ENCODE results near the gene IPO4. TPM values are rescaled to one million over a fixed set of nuclear protein-coding genes. Genes with fewer than 3 reads are reported as not detected.
A peak's percentile ranks its signal among the peaks of the same experiment; 100 is the strongest.

The IPO4 gene
- total and polyA plus RNA-seq, 2 of the 13 experiments (the other 11 are each of a cell fraction or from before 2014, with no cell fraction given), result 39.0 to 179 TPM

GRCh38 chr14:24150061-24150460 lies 38.6 kb downstream of the IPO4 start:
- intact Hi-C loops (cut with micrococcal nuclease; ENCODE audit: unreplicated experiment) (no loop called here), in situ Hi-C loops (cut with HindIII; ENCODE audit: extremely low pct_ligation_motif_present, low pct_unique_long_range_greater_than_20kb) (no loop called here)
- Histone ChIP-seq H3K27ac (ENCODE audit: extremely low read length, insufficient read depth, low read length) (no peak overlapping the region), H3K4me2 (ENCODE audit: low read depth, low read length) (no peak overlapping the region), H4K20me1 (ENCODE audit: insufficient read depth, low read length) (peaks cover 7% of the 10 kb centered on the region), H3K27me3 (ENCODE audit: control insufficient read depth in 1 of 2, insufficient read depth in 2 of 2, low read length in 2 of 2) (peaks cover 0 to 3% of the 10 kb centered on the region in 2 experiments; a peak in 1 of 5 replicates), H3K79me2 (ENCODE audit: insufficient read depth, low read length) (peaks cover 34% of the 10 kb centered on the region), H3K4me1 (ENCODE audit: insufficient read depth, low read length) (peaks cover 31% of the 10 kb centered on the region), H3K4me3 (replicated peaks in 1 of 3; ENCODE audit: insufficient read depth in 1 of 3, low read depth in 2 of 3, low read length in 3 of 3) (no peak overlapping the region), H2AFZ (ENCODE audit: low read length) (no peak overlapping the region), H3K9ac (ENCODE audit: insufficient read depth, low read depth, low read length) (no peak overlapping the region), H3K9me3 (ENCODE audit: low read length) (no peaks in the 10 kb centered on the region), H3K36me3 (replicated peaks in 1 of 2; ENCODE audit: control insufficient read depth in 1 of 2, insufficient read depth in 2 of 2, low read length in 2 of 2) (peaks cover 36 to 44% of the 10 kb centered on the region in 2 experiments)
- DNase-seq (ENCODE audit: low spot score) (no peak), FAIRE-seq (no peak), ATAC-seq (no peak)
- ChIA-PET CTCF (ENCODE audit: low intra/inter-chr PET ratio, low total read pairs) (no interaction called here), POLR2A (interaction anchor here (1.0 to 8.5 kb wide), 4 partner anchors 9 to 55 kb away, joined by 3 to 233 read pairs (median 102); partner anchors contain the start of genes DCAF11, EMC9, IRF9 and NRL)
- TF ChIP-seq AGO2 (optimal IDR thresholded peaks at IDR 0.05; ENCODE audit: low read depth, low read length) (peak; percentile 65), POLR2A (IDR thresholded peaks at IDR 0.05; ENCODE audit: insufficient read depth in 1 of 2, low read depth in 2 of 2, low read length in 2 of 2) (no peak), CHD2 (IDR thresholded peaks at IDR 0.05; ENCODE audit: low read depth, low read length) (0 out of 2 replicates have a peak, but pooled peaks have one; percentile 25), HCFC1 (IDR thresholded peaks at IDR 0.05; ENCODE audit: low read depth, low read length) (peak; percentile 9; the same call in 1 of the 2 replicates), TFE3 (CRISPR knock-in tag; IDR thresholded peaks at IDR 0.05) (no peak), NR1H2 (CRISPR knock-in tag; IDR thresholded peaks at IDR 0.05; ENCODE audit: borderline replicate concordance, low read depth) (no peak), KDM1A (CRISPR knock-in tag; IDR thresholded peaks at IDR 0.05) (no peak), ZNF768 (CRISPR knock-in tag; IDR thresholded peaks at IDR 0.05) (peak; percentile 27; the same call in 1 of the 2 replicates), THAP9 (CRISPR knock-in tag; IDR thresholded peaks at IDR 0.05; ENCODE audit: borderline replicate concordance) (0 out of 2 replicates have a peak, but pooled peaks have one; percentile 10), SPEN (CRISPR knock-in tag; IDR thresholded peaks at IDR 0.05; ENCODE audit: low read depth) (no peak), ZNF788 (CRISPR knock-in tag; IDR thresholded peaks at IDR 0.05; ENCODE audit: borderline replicate concordance) (no peak), ZFP90 (CRISPR knock-in tag; IDR thresholded peaks at IDR 0.05; ENCODE audit: borderline replicate concordance) (no peak), RBFOX2 (IDR thresholded peaks at IDR 0.05; ENCODE audit: low read depth, low read length) (0 out of 2 replicates have a peak, but pooled peaks have one; percentile 17), ZMYM2 (CRISPR knock-in tag; IDR thresholded peaks at IDR 0.05) (no peak), HMG20A (CRISPR knock-in tag; IDR thresholded peaks at IDR 0.05; ENCODE audit: borderline replicate concordance) (no peak), ZNF572 (CRISPR knock-in tag; IDR thresholded peaks at IDR 0.05) (no peak), ZNF432 (CRISPR knock-in tag; IDR thresholded peaks at IDR 0.05; ENCODE audit: borderline replicate concordance) (no peak), CC2D1A (CRISPR knock-in tag; IDR thresholded peaks at IDR 0.05) (no peak), RFX5 (IDR thresholded peaks at IDR 0.05; ENCODE audit: low read depth, low read length) (no peak), ISX (CRISPR knock-in tag; conservative IDR thresholded peaks at IDR 0.05) (no peak), ZFP37 (CRISPR knock-in tag; IDR thresholded peaks at IDR 0.05; ENCODE audit: borderline replicate concordance) (no peak)
- WGBS (ENCODE audit: low lambda C conversion rate), result 96% methylated on average over 9 of the region's 9 CpGs
- no TSS peak for BruUV-seq (replicated peaks)

All from HepG2 (cell line).